NAMALWA (cell line): ENCODE measurements around the gene LGALS3BP.

Experiments used
- DNase-seq: peaks from one replicate; pipeline ENCODE4 v3.0.0-alpha.2; 2015; ENCODE audit warnings: low spot score

LGALS3BP gene

DNA sequence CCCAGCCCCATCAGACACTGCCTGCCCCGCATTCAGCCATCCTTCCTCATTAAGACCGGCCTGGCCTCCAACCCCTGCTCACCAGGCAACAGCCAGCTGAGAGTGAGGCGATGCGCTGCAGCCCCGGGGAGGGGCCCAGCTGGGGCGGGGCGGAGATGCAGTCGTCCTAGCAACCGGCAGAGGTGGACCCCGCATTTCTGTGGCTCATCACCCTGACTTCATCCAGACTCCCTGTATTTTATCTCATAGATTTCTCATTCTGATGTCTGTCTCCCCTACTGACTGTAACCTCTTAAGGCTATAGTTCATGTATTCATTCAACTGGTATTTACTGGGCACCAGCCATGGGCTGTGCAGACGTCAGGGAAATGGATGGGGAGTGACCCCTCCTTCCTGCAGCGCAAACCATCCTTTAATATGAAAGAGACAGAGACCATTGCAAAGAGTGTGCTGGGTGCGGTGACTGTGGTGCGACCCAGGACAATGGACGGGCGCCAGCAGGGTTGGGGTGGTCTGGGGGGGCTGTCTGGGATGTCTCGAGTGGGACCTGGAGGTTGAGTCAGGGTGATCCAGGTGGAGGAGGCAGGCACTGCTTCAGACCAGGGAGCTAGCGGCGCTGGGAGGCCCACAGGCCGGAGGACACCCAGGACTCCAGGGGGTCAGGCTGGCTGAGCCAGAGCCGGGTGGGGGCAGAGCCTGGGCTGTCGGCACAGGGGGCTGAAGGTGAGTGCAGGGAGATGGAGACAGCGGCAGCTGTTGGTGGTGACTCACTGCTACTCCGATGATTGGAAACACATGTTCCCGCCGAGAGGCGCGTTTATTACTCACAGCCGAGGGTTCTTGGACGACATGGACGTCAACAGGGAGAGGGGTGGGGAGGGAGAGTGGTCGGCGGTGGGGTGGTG is 44.1 kb downstream of the LGALS3BP start:
- DNase-seq = no peak

DNA sequence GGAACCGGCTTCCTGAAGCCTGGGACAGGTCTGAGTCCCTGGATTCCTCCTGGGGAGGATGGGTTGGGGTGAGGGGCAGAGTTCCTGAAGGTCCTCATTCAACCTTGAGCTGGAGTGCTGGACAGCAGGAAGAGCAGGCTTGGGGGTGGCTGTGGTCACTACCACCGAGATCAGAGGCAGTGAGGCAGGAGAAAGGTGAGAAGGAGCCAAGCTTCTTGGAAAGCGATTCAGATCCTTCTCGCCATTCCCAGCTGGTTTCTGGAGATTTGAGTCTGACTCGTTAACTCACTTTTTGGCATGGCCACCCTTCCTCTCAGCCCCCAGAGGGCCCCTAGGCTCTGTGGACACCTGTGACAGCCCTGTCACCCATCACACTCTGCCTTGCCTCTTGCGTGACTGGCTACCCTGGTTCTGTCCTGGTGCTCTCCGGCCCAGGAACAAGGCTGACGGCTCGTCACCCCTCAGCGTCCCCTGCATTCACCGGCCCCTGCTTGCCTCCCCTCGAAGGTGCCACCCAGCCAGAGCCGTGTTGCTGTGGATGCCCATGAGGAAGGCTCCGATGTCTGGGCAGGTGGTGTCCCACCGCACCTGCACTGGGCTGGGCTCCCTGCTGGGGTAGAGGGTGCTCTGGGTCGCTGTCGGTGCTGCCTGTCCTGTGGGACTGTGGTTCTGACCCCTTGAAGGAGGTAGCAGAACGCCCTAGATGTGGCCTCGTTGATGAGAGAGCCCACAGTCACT is 44.9 kb downstream of the LGALS3BP start:
- no peak for DNase-seq

DNA sequence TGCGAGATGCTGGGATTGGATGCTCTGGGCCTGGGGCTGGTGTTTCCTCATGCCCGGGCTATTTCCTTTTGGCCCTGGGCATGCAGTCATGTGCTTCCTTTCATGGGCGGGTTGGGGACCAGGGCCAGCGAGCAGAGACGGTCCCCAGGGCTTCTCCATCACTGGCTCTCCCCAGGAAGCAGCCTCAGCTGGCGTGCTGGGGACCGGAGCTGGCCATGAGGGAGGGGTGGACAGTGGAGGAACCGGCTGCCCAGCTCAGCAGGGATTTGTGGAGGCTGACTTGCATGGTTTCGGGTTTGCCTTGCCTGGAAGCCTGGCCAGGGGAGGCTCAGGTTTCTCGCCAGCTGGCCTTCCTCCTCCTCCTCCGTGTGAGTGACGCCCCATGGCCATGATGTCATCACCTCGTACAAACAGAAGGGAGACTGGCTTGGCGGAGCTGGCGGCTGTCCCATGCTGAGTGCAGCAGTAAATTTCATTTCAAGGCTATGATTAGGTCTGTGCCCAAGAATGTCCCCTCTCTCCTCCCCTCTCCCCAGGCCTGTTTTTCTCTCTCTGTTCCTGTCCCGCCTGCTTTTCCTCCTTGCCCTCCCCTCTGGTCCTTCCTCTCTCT is 45.7 kb downstream of the LGALS3BP start:
- DNase-seq = no peak

DNA sequence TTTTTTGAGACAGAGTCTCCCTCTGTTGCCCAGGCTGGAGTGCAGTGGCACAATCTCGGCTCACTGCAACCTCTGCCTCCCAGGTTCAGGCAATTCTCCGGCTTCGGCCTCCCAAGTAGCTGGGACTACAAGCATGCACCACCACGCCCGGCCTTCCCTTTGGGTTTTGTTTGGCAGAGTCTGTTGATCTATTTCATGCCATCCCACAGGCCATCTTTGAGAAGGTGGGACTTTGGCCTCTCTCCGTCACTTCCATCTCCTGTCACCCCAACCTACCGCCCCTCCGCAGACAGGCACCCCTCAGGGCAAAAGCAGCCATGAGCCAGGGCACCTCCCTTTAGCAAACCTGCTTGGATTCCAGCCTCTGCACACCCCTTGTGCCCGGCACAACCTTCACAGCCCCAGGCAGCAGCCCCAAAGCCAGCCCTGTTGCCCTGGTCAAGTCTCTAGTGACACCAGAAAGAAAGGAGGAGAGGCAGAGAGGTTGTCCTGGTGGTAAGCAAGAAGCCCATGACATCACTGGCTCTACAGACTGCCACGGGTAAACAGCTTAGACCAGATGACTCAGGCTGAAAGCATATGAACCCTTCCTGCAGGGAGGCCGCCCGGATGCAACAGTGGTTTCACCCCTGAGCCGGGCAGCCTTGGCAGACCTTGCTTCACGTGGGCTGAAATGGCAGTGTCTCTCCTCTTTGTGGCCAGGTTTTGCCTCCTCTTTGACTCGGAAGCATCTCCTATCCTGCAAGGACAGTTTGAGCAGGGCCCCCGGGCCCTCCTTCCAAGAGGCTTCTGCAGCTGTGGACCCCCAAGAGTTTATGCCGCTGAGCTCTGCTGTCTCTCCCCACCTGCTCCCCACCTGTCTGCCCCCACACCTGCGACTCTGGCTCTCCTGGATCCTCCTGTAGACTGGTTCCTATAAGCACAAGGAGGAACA is 46.4 kb downstream of the LGALS3BP start:
- peak; percentile 14 for DNase-seq

DNA sequence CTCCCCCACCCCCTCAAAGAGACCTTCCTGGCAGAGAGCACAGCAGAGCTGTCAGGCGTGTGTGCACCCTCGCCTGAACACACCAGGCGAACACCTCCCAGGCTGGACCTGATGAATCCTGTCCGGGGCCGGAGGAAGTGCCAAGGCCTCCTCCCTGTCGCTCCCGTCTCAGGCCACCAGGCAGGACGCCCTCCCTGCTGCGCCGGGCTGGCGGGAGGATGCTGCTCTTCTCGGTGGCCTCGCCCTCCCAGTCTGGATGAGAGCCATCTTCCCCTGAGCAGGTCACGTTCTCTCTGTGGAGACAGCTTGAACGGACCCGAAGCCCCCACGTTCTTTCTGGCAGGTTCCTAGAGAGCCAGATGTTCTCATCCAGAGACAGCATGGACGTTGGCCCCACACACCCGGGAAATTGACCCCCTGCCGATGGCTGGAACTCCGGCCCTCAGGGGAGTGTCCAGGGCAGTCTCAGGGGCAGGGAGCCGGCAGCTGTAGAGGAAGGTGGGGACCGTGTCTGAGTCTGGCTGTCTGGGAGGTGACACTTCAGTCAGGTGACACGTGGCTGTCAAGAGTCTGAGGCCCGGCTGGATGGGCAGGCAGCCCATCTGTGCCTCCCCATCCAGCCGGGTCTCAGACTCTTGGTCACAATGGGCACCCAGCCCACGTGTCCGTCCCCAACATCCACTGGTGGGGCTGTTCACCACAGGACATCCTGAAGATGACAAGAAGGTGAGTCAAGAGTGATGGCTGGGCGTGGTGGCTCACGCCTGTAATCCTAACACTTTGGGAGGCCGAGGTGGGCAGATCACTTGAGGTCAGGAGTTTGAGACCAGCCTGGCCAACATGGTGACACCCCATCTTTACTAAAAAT is 49.6 kb downstream of the LGALS3BP start:
- DNase-seq = no peak

DNA sequence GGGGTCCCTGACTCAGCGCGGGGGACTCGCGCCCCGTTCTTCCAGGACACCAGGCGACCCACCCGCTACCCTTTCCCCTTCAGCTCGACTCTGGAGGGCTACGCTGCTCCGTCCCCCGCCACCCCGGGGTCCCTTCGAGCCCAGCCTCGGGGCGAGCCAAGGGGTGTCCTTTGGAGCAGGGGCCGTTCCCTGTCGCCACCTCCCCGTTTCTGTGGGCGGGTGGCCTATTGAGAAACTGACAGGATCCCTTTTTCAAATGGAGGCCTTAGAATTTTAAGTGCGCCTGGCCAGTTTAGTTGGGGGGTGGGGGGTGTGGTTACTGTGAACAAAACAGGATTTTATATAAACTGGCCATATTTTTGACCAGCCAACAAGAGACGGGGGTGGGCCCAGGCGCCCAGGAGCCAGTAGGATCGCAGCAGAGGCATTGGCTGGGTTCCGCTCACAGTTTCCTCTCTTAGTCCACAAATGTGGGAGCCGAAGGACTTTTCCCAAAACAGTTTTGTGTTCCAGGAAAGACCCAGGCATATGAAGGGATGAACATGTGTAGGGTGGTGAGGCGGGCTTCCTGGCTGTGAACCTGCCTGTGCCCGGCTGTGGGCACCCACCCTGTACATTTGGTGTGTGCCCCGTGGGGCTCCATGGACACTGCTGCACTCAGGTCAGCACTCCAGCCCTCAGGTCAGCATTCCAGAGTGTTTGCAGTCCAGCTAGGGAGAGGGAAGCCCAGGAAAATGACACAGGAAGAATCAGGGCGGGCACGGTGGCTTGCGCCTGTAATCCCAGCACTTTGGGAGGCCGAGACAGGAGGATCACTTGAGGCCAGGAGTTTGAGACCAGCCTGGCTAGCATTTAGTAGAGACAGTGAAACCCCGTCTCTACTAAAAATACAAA is 53.8 kb downstream of the LGALS3BP start:
- DNase-seq = no peak

DNA sequence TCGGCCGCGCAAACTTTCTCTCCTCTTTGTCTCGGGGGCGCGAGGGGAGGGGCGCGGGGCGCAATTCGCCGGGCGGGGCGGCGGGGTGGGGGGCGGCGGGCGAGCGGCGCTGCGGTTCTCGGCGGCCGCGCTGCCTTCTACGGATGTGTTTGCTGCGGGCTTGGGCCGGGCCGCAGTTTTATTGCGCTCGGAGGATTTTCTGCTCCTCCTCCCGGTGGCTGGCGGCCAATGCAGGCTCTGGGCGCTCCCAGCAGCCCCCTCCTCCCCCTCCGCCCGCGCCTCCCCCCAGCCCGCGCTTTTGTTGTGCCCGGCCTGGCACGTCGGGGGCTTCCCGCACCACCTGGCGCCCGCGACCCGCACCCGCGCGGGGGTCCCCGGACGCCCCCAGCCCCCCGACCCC is 54.5 kb downstream of the LGALS3BP start, which contains the start of gene TIMP2:
Gene TIMP2 (minus strand): TSS at position 154 of the 400 bp plus-strand sequence. CDS start 299 bp downstream, outside the sequence.
- peak; percentile 57 for DNase-seq

DNA sequence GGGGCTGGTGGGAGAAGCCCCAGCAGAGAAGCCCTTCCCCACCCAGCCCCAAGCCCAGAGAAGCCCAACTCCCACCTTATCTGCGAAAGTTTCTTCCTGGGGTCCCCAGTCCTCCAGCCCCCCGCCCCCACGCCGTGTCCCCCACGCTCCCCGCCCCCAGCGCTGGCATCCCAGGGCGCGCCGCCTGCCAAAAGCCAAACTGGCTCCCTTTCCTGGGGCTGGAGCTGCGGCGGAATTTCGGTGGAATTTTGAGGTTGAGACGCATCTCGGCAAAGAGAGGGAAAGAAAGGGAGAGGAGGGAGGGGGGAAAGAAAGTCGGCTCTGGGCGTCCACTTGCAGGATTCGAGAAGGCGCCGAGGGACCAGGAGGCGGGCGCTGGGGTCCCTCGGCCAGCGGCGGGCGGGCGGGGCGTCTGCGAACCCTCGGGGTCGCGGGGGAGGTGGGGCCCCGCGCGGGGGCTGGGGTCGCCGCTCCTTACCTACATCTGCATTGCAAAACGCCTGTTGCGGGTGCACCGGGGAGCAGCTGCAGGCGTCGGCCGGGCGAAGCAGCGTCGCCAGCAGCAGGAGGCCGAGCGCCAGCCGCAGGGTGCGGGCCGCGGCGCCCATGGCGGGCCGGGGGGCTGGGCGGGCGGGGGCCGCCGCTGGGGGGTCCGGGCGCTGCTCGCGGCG is 55.1 kb downstream of the LGALS3BP start:
- DNase-seq = no peak

DNA sequence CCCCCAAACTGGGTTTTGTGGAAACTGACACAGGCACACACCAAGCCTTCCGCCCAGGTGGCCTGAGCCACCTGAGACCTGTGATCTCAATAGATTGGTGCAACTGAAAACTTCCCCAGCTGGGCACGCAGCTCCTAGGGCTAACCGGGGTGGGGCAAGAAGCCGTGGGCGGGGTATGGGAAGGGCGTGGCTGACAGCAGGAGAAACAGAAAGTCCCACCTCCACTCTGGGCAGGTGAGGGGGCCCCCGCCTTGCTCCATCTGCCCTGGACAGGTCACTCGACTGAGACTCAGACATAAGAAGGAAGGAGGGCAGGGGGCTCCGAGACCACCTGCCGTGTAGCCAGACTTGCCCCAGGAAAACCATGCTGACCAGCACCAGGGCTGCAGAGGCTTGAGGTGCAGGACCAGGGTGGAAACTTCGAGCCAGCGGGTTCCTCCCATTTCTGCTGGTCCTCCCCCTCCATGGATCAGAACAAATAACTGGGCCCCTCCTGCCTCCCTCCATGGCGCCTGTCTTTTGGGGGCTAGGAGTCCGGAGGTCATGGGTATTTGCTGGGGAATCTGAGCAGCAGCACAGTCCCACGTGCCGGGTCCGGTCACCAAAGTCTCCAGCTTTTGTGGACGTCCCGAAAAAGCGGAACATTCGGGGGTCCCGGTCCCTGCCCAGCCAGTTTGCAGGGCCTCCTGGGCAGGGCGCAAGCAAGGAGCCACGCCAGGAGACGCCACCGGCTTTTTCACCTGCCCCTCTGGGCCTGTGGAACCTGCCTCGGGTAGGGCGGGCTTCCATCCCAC is 55.9 kb downstream of the LGALS3BP start:
- DNase-seq = peak; percentile 71

DNA sequence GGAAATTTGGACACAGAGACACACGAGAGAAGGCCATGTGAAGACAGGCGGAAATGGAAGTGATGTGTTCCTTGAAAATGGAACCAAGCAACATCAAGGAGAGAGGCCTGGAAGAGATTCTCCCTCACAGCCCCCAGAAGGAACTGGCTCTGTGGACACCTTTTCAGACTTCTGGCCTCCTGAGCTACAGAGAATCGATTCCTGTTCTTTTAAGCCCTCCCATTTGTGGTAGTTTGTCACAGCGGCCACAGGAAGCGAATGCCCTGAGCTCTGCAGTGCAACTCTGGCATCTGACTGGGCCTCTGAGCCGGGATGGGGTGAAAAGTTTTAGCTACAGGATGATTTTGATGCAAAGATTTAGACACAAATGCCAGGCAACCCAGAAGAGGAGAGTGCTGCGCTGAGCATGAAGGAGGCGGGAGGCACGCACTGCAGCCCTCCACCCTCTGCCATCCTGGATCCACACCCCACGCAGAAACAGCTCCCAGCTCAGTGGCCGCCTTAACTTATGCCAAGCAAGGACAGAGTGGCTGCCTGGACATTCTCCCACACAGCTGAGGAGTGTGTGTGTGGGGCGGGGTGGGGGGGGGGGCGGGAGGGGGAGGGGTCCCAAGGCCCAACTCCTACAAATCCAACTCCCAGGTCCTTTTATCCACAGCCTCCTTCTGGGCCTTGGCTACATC is 56.8 kb downstream of the LGALS3BP start:
- DNase-seq = no peak

DNA sequence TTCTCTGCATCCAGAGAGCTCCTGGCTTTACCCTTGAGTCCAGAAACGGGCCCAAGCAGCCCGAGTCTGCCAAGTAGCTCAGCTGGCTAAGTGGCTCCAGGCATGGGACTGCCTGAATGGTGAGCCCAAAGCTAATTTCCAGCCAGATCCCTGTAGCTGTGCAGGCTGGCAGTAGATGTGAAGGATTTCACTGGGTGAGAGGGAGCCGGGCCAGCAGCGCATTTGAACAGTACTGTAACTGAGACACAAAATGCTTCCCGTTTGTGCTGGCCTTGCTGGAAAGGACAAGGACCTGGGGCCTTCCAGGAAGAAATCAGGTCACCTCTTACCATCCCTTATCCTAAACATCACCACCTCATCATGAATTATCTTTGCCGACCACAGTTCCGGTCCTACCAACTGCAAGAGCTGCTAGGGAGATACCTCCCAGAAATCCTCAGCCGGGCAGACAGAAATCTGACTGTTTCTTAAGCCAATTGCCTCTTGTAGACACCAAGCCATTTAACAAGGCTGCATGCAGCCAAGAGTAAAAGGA is 58.2 kb downstream of the LGALS3BP start:
- no peak for DNase-seq
